ENCODE results near the gene SON. TPM values are rescaled to one million over a fixed set of nuclear protein-coding genes. Genes with fewer than 3 reads are reported as not detected.
"Not testable (repeated sequence)": the region's sequence is repeated elsewhere in the genome, so short reads cannot be mapped to it uniquely, and the experiment has no call there.

Gene SON
- total and polyA plus RNA-seq, 2 donors from 2014 or later, result 83.0 to 285 TPM

- Histone ChIP-seq H3K9me3 (ENCODE audit: control insufficient read depth in 2 of 3, insufficient read depth in 1 of 3, low read length in 3 of 3) (no peaks in the 10 kb centered on the region), H3K27me3 (ENCODE audit: control insufficient read depth, insufficient read depth, low read length) (no peaks in the 10 kb centered on the region), H3K27ac (ENCODE audit: low read depth in 2 of 2, low read length in 2 of 2) (no peak overlapping the region), H3K9ac (ENCODE audit: low read length in 3 of 3) (no peak overlapping the region), H3K4me1 (ENCODE audit: control insufficient read depth in 2 of 3, insufficient read depth in 2 of 3, low read depth in 1 of 3, low read length in 3 of 3) (no peaks in the 10 kb centered on the region), H3K4me3 (ENCODE audit: low read length in 3 of 3) (no peak overlapping the region), H3K36me3 (ENCODE audit: control insufficient read depth in 2 of 3, insufficient read depth in 3 of 3, low read length in 3 of 3) (peaks cover 2 to 47% (median 24%) of the 10 kb centered on the region in 3 donors)
- TF ChIP-seq, protein P1, sequence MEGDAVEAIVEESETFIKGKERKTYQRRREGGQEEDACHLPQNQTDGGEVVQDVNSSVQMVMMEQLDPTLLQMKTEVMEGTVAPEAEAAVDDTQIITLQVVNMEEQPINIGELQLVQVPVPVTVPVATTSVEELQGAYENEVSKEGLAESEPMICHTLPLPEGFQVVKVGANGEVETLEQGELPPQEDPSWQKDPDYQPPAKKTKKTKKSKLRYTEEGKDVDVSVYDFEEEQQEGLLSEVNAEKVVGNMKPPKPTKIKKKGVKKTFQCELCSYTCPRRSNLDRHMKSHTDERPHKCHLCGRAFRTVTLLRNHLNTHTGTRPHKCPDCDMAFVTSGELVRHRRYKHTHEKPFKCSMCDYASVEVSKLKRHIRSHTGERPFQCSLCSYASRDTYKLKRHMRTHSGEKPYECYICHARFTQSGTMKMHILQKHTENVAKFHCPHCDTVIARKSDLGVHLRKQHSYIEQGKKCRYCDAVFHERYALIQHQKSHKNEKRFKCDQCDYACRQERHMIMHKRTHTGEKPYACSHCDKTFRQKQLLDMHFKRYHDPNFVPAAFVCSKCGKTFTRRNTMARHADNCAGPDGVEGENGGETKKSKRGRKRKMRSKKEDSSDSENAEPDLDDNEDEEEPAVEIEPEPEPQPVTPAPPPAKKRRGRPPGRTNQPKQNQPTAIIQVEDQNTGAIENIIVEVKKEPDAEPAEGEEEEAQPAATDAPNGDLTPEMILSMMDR (IDR thresholded peaks at IDR 0.05; ENCODE audit: borderline replicate concordance, extremely low read depth, insufficient read depth), result no peak
- no peak for FAIRE-seq
- DNase-seq, result no peak
- intact Hi-C loops (cut with DNase I), result no loop called here
Measured at GRCh38 chr21:33568448-33568847, 25.6 kb downstream of the SON start.

- no peak for FAIRE-seq
- intact Hi-C loops (cut with DNase I), result no loop called here
Measured at GRCh38 chr21:33569991-33570390, 27.2 kb downstream of the SON start.

DNA sequence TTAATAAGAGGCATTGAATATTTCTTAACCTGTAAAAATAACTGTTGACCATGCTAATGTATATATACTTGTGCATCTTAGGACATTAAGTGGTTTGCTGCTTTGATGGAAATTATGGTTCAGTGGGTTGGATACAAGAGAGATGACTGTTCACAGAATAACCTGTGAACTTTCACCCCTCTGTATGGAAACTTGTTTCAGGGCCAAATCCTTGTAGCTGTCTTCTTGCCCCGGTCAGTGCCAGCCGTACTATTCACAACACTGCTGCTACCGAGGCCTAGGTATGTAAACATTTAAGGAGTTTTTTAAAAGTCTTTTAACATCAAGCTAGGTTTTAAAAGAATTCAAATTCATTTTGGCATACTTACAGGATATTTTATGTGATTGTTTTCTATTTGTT is 29.5 kb downstream of the SON start:
- DNase-seq (no peak), FAIRE-seq (no peak)
- peaks cover 5 to 58% (median 35%) of the 10 kb centered on the region in 3 donors for H3K36me3 ChIP-seq (ENCODE audit: control insufficient read depth in 2 of 3, insufficient read depth in 3 of 3, low read length in 3 of 3)
- H3K9ac ChIP-seq (ENCODE audit: low read length in 3 of 3), result no peak overlapping the region
- no peaks in the 10 kb centered on the region for H3K27me3 ChIP-seq (ENCODE audit: control insufficient read depth, insufficient read depth, low read length)
- H3K27ac ChIP-seq (ENCODE audit: low read depth in 2 of 2, low read length in 2 of 2), result no peak overlapping the region
- TF ChIP-seq, protein P1 (IDR thresholded peaks at IDR 0.05; ENCODE audit: borderline replicate concordance, extremely low read depth, insufficient read depth), result no peak
- no peak overlapping the region for H3K4me3 ChIP-seq (ENCODE audit: low read length in 3 of 3)
- intact Hi-C loops (cut with DNase I), result no loop called here
- H3K9me3 ChIP-seq (ENCODE audit: control insufficient read depth in 2 of 3, insufficient read depth in 1 of 3, low read length in 3 of 3), result no peaks in the 10 kb centered on the region
- no peaks in the 10 kb centered on the region for H3K4me1 ChIP-seq (ENCODE audit: control insufficient read depth in 2 of 3, insufficient read depth in 2 of 3, low read depth in 1 of 3, low read length in 3 of 3)

More at GRCh38 chr21:33569991-33570390, 27.2 kb downstream of the SON start:
- Histone ChIP-seq H3K27ac (ENCODE audit: low read depth in 2 of 2, low read length in 2 of 2) (no peak overlapping the region), H3K4me3 (ENCODE audit: low read length in 3 of 3) (no peak overlapping the region), H3K9me3 (ENCODE audit: control insufficient read depth in 2 of 3, insufficient read depth in 1 of 3, low read length in 3 of 3) (no peaks in the 10 kb centered on the region), H3K4me1 (ENCODE audit: control insufficient read depth in 2 of 3, insufficient read depth in 2 of 3, low read depth in 1 of 3, low read length in 3 of 3) (no peaks in the 10 kb centered on the region), H3K9ac (ENCODE audit: low read length in 3 of 3) (no peak overlapping the region), H3K36me3 (ENCODE audit: control insufficient read depth in 2 of 3, insufficient read depth in 3 of 3, low read length in 3 of 3) (peaks cover 2 to 55% (median 33%) of the 10 kb centered on the region in 3 donors), H3K27me3 (ENCODE audit: control insufficient read depth, insufficient read depth, low read length) (no peaks in the 10 kb centered on the region)
- TF ChIP-seq, protein P1 (IDR thresholded peaks at IDR 0.05; ENCODE audit: borderline replicate concordance, extremely low read depth, insufficient read depth), result no peak
- no peak for DNase-seq

- H3K4me3 ChIP-seq (ENCODE audit: low read length in 3 of 3); H3K9ac ChIP-seq (ENCODE audit: low read length in 3 of 3); DNase-seq; H3K9me3 ChIP-seq (ENCODE audit: control insufficient read depth in 2 of 3, insufficient read depth in 1 of 3, low read length in 3 of 3); H3K27ac ChIP-seq (ENCODE audit: low read depth in 2 of 2, low read length in 2 of 2); intact Hi-C loops (cut with DNase I); H3K4me1 ChIP-seq (ENCODE audit: control insufficient read depth in 2 of 3, insufficient read depth in 2 of 3, low read depth in 1 of 3, low read length in 3 of 3); H3K27me3 ChIP-seq (ENCODE audit: control insufficient read depth, insufficient read depth, low read length); FAIRE-seq: not testable (repeated sequence)
- H3K36me3 ChIP-seq (ENCODE audit: control insufficient read depth in 2 of 3, insufficient read depth in 3 of 3, low read length in 3 of 3), result peaks cover 7 to 35% (median 21%) of the 10 kb centered on the region in 3 donors
Measured at GRCh38 chr21:33576741-33577141, 33.9 kb downstream of the SON start.

Measured in kidney (tissue), 14 donors.